Activated CD8-positive, alpha-beta memory T cell treated with anti-CD3 and anti-CD28 coated beads, Interleukin-2, amount 50 U/mL, for 1 hour (primary cell): ENCODE results near the gene ZC3HAV1L.
A peak's percentile ranks its signal among the peaks of the same experiment; 100 is the strongest.
"Not testable (repeated sequence)": the region's sequence is repeated elsewhere in the genome, so short reads cannot be mapped to it uniquely, and the experiment has no call there.

Experiments used
- DNase-seq: peaks from one replicate; pipeline ENCODE4 v3.0.0-alpha.2; 2020; ENCODE audit errors: extremely low read depth

The ZC3HAV1L gene

GRCh38 chr7:139018910-139019309, 16.9 kb downstream of the ZC3HAV1L start:
- no peak for DNase-seq

GRCh38 chr7:139016931-139017511, 18.8 kb downstream of the ZC3HAV1L start:
- DNase-seq = peak; percentile 32

GRCh38 chr7:139011373-139011772, 24.5 kb downstream of the ZC3HAV1L start:
- no peak for DNase-seq

GRCh38 chr7:139004321-139005090, 31.3 kb downstream of the ZC3HAV1L start:
- DNase-seq = no peak

- no peak for DNase-seq
Observed at GRCh38 chr7:138999414-138999813, 36.4 kb downstream of the ZC3HAV1L start.

GRCh38 chr7:138992052-138992531, 43.8 kb downstream of the ZC3HAV1L start:
- DNase-seq = no peak

DNA sequence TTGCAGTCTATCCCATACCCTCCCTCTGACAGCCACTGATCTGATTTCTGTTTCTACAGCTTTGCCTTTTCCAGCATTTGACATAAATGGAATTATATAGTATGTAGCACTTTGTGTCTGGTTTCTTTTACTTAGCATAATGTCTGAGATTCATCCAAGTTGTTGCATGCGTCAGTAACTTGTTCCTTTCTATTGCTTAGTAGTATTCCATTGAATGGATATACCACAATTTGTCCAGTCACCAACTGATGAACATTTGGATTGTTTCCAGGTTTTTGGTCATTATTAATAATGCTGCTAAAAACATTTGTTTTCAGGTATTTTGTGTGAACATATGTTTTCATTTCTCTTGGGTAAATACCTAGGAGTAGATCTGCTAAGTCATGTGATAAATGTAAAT, 48.2 kb downstream of the ZC3HAV1L start:
- DNase-seq = no peak

GRCh38 chr7:138982204-138982623, 53.6 kb downstream of the ZC3HAV1L start:
- DNase-seq = no peak

DNA sequence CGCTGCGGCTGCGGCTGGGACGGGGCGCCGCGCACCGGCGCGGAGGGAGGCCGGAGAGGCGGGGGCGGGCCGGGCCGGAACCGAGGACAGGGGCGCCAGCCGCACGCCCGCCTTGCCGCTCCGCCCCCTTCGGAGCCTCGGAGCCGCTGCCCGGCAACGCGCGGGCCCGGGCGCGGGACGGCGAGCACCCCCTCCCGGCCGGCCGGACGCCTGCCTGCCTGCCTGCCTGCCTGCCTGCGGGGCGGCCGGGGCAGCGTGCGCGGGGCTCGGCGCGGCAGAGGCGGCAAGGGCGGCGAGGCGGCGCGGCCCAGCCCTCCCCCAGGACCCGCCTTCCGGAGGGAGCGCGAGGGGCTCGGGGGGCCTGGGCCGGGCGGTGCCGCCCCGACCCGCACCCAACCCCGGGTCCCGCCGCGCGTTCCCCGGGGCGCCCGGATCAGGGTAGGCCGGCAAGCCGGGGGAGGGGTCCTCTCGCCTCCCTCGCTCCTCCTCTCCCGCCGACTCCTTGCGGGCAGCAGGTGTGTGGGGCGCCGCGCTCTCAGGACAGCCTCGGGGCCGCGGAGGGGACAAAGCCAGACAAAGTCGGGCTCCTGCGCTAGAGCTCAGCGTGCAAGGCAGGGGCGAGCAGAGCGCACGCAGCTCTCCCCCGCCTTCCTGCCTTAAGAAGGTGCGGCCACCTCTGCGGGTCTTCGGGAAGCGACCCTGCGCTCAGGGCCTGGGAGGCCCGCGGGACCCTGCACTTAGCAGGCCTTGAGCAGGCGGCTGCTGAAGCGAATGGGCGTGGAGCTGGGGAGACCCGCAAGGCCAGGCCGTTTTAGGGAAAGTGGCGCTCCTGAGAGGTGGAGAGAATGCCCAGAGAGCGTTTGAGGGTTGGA, 54.3 kb downstream of the ZC3HAV1L start, which contains the start of gene KIAA1549:
Gene KIAA1549 (minus strand): TSS at position 58 of the 872 bp plus-strand sequence. CDS start 120 bp downstream, outside the sequence.
- DNase-seq = no peak

DNA sequence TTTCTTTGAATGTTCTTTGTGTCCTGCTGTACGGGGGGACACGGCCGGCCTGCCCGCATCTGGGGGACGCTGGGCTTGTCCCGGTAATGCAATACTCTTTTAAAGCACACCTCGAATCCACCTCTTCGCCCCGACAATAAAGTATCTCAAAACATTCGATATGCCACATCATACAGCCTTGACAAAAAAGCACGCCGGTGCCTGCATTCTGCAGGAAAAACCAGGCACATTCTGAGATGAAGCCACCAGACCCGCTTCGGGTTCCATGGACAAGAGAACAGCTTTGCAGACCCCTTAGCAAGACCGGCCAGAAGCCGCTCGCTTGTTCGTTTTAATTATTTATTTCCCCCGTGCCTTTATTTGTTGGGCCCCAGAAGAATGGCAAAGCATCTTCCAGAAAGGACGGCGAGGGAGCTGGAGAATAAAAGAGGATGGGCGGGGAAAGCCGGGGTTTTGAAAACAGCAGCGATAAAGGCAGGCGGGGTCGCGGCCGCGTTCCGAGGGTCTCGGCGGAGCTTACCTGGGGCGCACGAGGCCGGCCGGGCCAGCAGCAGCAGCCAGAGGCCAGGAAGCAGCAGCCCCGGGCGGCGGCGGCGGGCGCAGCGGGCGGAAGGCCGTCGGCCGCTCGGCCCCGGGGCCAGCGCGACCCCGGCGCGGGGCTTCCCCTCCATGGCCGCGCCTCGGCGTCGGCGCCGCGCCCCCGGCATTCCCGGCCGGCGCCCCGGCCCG, 55.1 kb downstream of the ZC3HAV1L start:
- DNase-seq = no peak

- no peak for DNase-seq
Observed at GRCh38 chr7:138979988-138980562, 55.8 kb downstream of the ZC3HAV1L start.

- no peak for DNase-seq
Observed at GRCh38 chr7:138979226-138979979, 56.4 kb downstream of the ZC3HAV1L start.

DNA sequence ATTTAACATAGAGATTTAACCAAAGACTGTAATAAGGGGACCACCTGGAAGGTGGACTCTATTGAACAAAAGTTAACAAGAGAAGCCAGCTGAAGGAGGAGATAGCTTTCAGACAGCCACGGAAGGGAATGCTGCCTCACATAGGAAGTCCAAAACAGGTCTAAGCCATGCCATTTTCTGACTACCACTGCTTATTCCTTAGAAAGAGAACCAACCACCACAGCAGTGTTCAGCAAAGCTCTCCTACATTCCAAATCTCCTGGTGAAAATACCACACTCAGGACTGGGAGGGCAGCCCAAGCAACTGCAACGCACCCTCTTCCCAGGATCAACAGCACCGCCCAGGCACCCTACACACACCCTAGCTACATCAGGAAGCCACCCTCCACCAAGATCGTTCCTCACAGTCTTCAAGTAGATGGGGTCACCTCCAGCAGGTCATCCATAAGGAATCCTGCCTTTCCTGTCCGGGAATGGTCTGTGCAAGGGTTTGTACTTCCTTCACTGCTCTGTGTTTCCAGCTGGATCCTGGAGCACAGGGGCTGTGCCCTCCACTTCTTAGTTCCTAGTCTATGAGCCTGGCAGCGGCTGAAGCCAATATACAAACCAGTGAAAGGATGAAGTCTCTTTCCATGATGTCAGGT, 57.2 kb downstream of the ZC3HAV1L start:
- DNase-seq = no peak

- not testable (repeated sequence) for DNase-seq
Observed at GRCh38 chr7:138976161-138976560, 59.7 kb downstream of the ZC3HAV1L start.
